K562 (cell line): ENCODE data around the gene INO80. TPM values are rescaled to one million over a fixed set of nuclear protein-coding genes. Genes with fewer than 3 reads are reported as not detected.

Source experiments
- ATAC-seq: fragments of 200-7000 bp; cut with Tn5 transposase; 3 replicates; pipeline ENCODE4 v1.9.1; 2020; ENCODE audit warnings: moderate library complexity
- BruUV-seq: library from RNA; stranded (reverse); fragments of 400-500 nt; replicated peaks from 2 replicates; lab custom pipeline; 2021; lab: Mats Ljungman, UMichigan
- CTCF ChIA-PET: fragments of 300-600 bp; formaldehyde crosslinking; extraction: SDS; loops from one replicate; lab custom pipeline; 2021; ENCODE audit warnings: low intra/inter-chr PET ratio; lab: Yijun Ruan, JAX
- POLR2A ChIA-PET: fragments of 300-600, 350-650 bp; sonication (Branson Sonifier 250); formaldehyde crosslinking; extraction: SDS; loops from one replicate; lab custom pipeline; 2021; ENCODE audit warnings: antibody characterized with exemption, inconsistent platforms; lab: Yijun Ruan, JAX
- DNase-seq, 4 experiments: peaks; one replicate each; pipeline versions ENCODE4 v3.0.0 to v3.0.0-alpha.2; 2011 to 2018; ENCODE audit warnings: low spot score in 3 of 4, mixed read lengths in 3 of 4; ENCODE audit errors: extremely low read depth in 1 of 4
- FAIRE-seq: peaks from 2 replicates; lab custom pipeline; 2011; peaks lifted over from hg19 to GRCh38; lab: Jason Lieb, UNC
- H2AFZ ChIP-seq: 2 replicates; pipeline ENCODE4 v1.6.0; 2011; ENCODE audit warnings: low read depth, low read length, control low read depth, inconsistent platforms
- H3K27ac ChIP-seq: fragments of 200-600 bp; 3 replicates; pipeline ENCODE4 v1.8.0; 2011; ENCODE audit warnings: low read depth, mild to moderate bottlenecking, control low read depth, inconsistent platforms, low read length, moderate library complexity, mixed read lengths; ENCODE audit errors: extremely low read depth
- H3K27me3 ChIP-seq, 2 experiments: fragments of 300-600 bp in 1 of 2; 2 replicates in 1 of 2; 3 replicates in 1 of 2; pipeline versions ENCODE4 v1.6.0 to v1.8.0; 2011; ENCODE audit warnings: inconsistent platforms in 2 of 2, low read length in 2 of 2, mild to moderate bottlenecking in 1 of 2, mixed read lengths in 1 of 2, moderate library complexity in 1 of 2; ENCODE audit not compliant: control insufficient read depth in 2 of 2, insufficient read depth in 2 of 2
- H3K36me3 ChIP-seq: fragments of 300-600 bp; 3 replicates; pipeline ENCODE4 v1.8.0; 2011; ENCODE audit warnings: mild to moderate bottlenecking, low read length, inconsistent platforms; ENCODE audit not compliant: control insufficient read depth, insufficient read depth
- H3K4me1 ChIP-seq, 2 experiments: fragments of 200-600 bp in 1 of 2; replicated peaks in 1 of 2; 2 replicates in 1 of 2; 3 replicates in 1 of 2; pipeline versions ENCODE4 v1.5.1 to v1.8.0; 2011; ENCODE audit warnings: inconsistent platforms in 2 of 2, low read length in 2 of 2, mild to moderate bottlenecking in 1 of 2, mixed read lengths in 1 of 2, moderate library complexity in 1 of 2; ENCODE audit not compliant: control insufficient read depth in 2 of 2, insufficient read depth in 2 of 2
- H3K4me2 ChIP-seq: 2 replicates; pipeline ENCODE4 v1.6.1; 2011; ENCODE audit warnings: low read length, control low read depth, inconsistent platforms, mixed read lengths; ENCODE audit not compliant: insufficient read depth
- H3K4me3 ChIP-seq: fragments of 200-600 bp; sonication (generic), shearing (Covaris generic); 2 replicates; pipeline ENCODE4 v1.5.1; 2016; ENCODE audit warnings: control low read depth, inconsistent platforms
- H3K79me2 ChIP-seq: fragments of 200-600 bp; 3 replicates; pipeline ENCODE4 v1.8.0; 2011; ENCODE audit warnings: low read length, inconsistent platforms; ENCODE audit not compliant: control insufficient read depth, insufficient read depth
- H3K9ac ChIP-seq, 2 experiments: 2 replicates each; pipeline versions ENCODE4 v1.6.0 to v1.6.1; 2011; ENCODE audit warnings: low read depth in 2 of 2, low read length in 2 of 2, control low read depth in 1 of 2, inconsistent platforms in 1 of 2, mild to moderate bottlenecking in 1 of 2, mixed read lengths in 1 of 2; ENCODE audit not compliant: insufficient read depth in 1 of 2
- H3K9me1 ChIP-seq: one replicate; pipeline ENCODE4 v1.6.0; 2011; ENCODE audit warnings: inconsistent platforms, mild to moderate bottlenecking, low read length, moderate library complexity; ENCODE audit not compliant: control insufficient read depth, insufficient read depth
- H3K9me3 ChIP-seq: replicated peaks from 2 replicates; pipeline ENCODE4 v1.5.1; 2011; ENCODE audit warnings: low read depth, low read length, inconsistent platforms; ENCODE audit not compliant: control insufficient read depth, insufficient read depth
- H4K20me1 ChIP-seq: replicated peaks from 2 replicates; pipeline ENCODE4 v1.6.1; 2011; ENCODE audit warnings: low read length, inconsistent platforms, mixed read lengths; ENCODE audit not compliant: control insufficient read depth, insufficient read depth
- ASH1L ChIP-seq: fragments of 450-650 bp; IDR thresholded peaks from 2 replicates; pipeline ENCODE4 v1.6.1; 2018; ENCODE audit warnings: borderline replicate concordance, mild to moderate bottlenecking, low read depth; ENCODE audit not compliant: partially characterized antibody
- BCL6 ChIP-seq: fragments of 250-450 bp; sonication (Bioruptor Pico); IDR thresholded peaks from 2 replicates; pipeline ENCODE4 v1.4.0; 2020
- CHD1 ChIP-seq: fragments of 200-600 bp; sonication (generic); IDR thresholded peaks from one replicate; pipeline ENCODE4 v1.6.1; 2012; ENCODE audit warnings: mild to moderate bottlenecking, moderate library complexity, low read length, inconsistent platforms
- E2F3 ChIP-seq: fragments of 250-450 bp; sonication (Bioruptor Pico); IDR thresholded peaks from 2 replicates; pipeline ENCODE4 v1.4.0; 2020; ENCODE audit warnings: mild to moderate bottlenecking
- FOXO4 ChIP-seq: fragments of 450-650 bp; formaldehyde crosslinking; IDR thresholded peaks from 2 replicates; pipeline ENCODE4 v1.4.0; 2020; ENCODE audit warnings: mild to moderate bottlenecking, moderate library complexity
- IRF1 ChIP-seq: sonication (generic); formaldehyde crosslinking; IDR thresholded peaks from 2 replicates; pipeline ENCODE4 v1.8.0; 2022; ENCODE audit warnings: missing genetic modification reagents, mild to moderate bottlenecking, borderline replicate concordance
- KAT8 ChIP-seq: fragments of 450-650 bp; IDR thresholded peaks from 2 replicates; pipeline ENCODE4 v1.6.1; 2016; ENCODE audit warnings: low read depth, mild to moderate bottlenecking
- MTA1 ChIP-seq: fragments of 450-650 bp; IDR thresholded peaks from 2 replicates; pipeline ENCODE4 v1.6.1; 2017; ENCODE audit warnings: borderline replicate concordance
- POLR2B ChIP-seq: fragments of 450-650 bp; IDR thresholded peaks from 2 replicates; pipeline ENCODE4 v1.6.1; 2018; ENCODE audit warnings: low read depth; ENCODE audit not compliant: partially characterized antibody
- RBM17 ChIP-seq: fragments of 200-400 bp; formaldehyde crosslinking; IDR thresholded peaks from 2 replicates; pipeline ENCODE4 v1.6.1; 2017; ENCODE audit warnings: low read depth, mild to moderate bottlenecking, low read length, borderline replicate concordance
- RUNX1 ChIP-seq: sonication (generic); IDR thresholded peaks from 2 replicates; pipeline ENCODE4 v1.6.1; 2016; ENCODE audit warnings: antibody characterized with exemption, low read depth
- SOX6 ChIP-seq: fragments of 450-650 bp; IDR thresholded peaks from 2 replicates; pipeline ENCODE4 v1.6.1; 2014; ENCODE audit warnings: mild to moderate bottlenecking
- ZBTB12 ChIP-seq: fragments of 250-450 bp; sonication (Bioruptor Pico); IDR thresholded peaks from 2 replicates; pipeline ENCODE4 v1.4.0; 2020
- ZKSCAN3 ChIP-seq: fragments of 250-450 bp; sonication (Bioruptor Pico); IDR thresholded peaks from 2 replicates; pipeline ENCODE4 v1.4.0; 2020
- ZMIZ1 ChIP-seq, 2 experiments: fragments of 150-350 bp in 1 of 2; IDR thresholded peaks; 2 replicates each; pipeline ENCODE4 v1.6.1; 2012 to 2016; ENCODE audit warnings: low read depth in 2 of 2, low read length in 2 of 2, mild to moderate bottlenecking in 1 of 2, moderate library complexity in 1 of 2
- ZNF263 ChIP-seq: sonication (generic); formaldehyde crosslinking; IDR thresholded peaks from 2 replicates; pipeline ENCODE4 v1.8.0; 2022; ENCODE audit warnings: mild to moderate bottlenecking, missing genetic modification reagents, borderline replicate concordance
- ZNF3 ChIP-seq: fragments of 250-450 bp; sonication (Bioruptor Pico); IDR thresholded peaks from 2 replicates; pipeline ENCODE4 v1.5.0; 2021; ENCODE audit warnings: mild to moderate bottlenecking, moderate library complexity
- ZNF324 ChIP-seq: fragments of 250-450 bp; sonication (Bioruptor Pico); IDR thresholded peaks from 2 replicates; pipeline ENCODE4 v1.4.0; 2020; ENCODE audit warnings: mild to moderate bottlenecking
- in situ Hi-C: fragments of 300-500 bp; cut with MboI; formaldehyde crosslinking; loops from 4 replicates; pipeline ENCODE4 v1.15.0; 2018; ENCODE audit warnings: inconsistent platforms, mixed read lengths
- intact Hi-C: fragments of 100-400 bp; cut with micrococcal nuclease; formaldehyde crosslinking; loops from 2 replicates; pipeline ENCODE4 v1.14.2; 2022
- polyA plus RNA-seq, 8 experiments: library from polyadenylated mRNA; depleted of rRNA in 4 of 8; stranded (reverse) in 5 of 8; unstranded in 3 of 8; fragments of >200 nt; fragmentation: Nextera tagmentation in 2 of 8; fragmentation: Illumina TruSeq in 1 of 8; extraction: Ambion mirVana in 2 of 8; extraction: Trizol in 1 of 8; gene quantifications; 2 replicates each; pipeline versions ENCODE4 v1.2.1 to v1.2.3, GENCODE V29; 2011 to 2014; ENCODE audit warnings: inconsistent platforms in 1 of 8, missing spikeins in 1 of 8
- total RNA-seq, 7 experiments: library from RNA; depleted of rRNA in 6 of 7; stranded (reverse); fragments of >200 nt in 6 of 7; fragmentation: Illumina TruSeq in 2 of 7; extraction: Trizol in 2 of 7; gene quantifications; 2 replicates each; pipeline versions ENCODE4 v1.2.1 to v1.2.3, GENCODE V29; 2011 to 2021; ENCODE audit warnings: low replicate concordance in 1 of 7

INO80 gene
- total and polyA plus RNA-seq, 9 of the 15 experiments (the other 6 are each of a cell fraction or from before 2014, with no cell fraction given) = 1.1 to 25.7 (median 19.9) TPM

- Histone ChIP-seq H3K4me3 (no peak overlapping the region), H3K79me2 (no peaks in the 10 kb centered on the region), H3K9me1 (no peaks in the 10 kb centered on the region), H3K4me1 (no peaks in the 10 kb centered on the region), H3K4me2 (no peak overlapping the region), H3K27me3 (no peaks in the 10 kb centered on the region), H3K36me3 (peaks cover 80% of the 10 kb centered on the region), H3K27ac (no peak overlapping the region), H4K20me1 (no peaks in the 10 kb centered on the region; the same call in 1 of the 2 replicates), H3K9ac (no peak overlapping the region), H3K9me3 (no peaks in the 10 kb centered on the region), H2AFZ (no peak overlapping the region)
- DNase-seq (no peak), FAIRE-seq (no peak), ATAC-seq (no peak)
- BruUV-seq = no TSS peak
- CTCF ChIA-PET = no interaction called here
- POLR2A ChIA-PET = no interaction called here
- in situ Hi-C loops = no loop called here
- intact Hi-C loops = no loop called here
- TF ChIP-seq ZNF263 (no peak), E2F3 (no peak), FOXO4 (no peak), POLR2B (no peak), CHD1 (no peak), ZMIZ1 (IDR thresholded peaks at IDR 0.05; ENCODE audit: low read depth in 2 of 2, low read length in 2 of 2) (no peak), IRF1 (CRISPR knock-in tag) (no peak), RUNX1 (no peak), ZNF324 (CRISPR knock-in tag) (no peak), SOX6 (no peak), BCL6 (no peak), KAT8 (no peak), RBM17 (no peak), MTA1 (no peak), ZNF3 (CRISPR knock-in tag) (no peak), ZBTB12 (CRISPR knock-in tag) (no peak), ASH1L (no peak), ZKSCAN3 (CRISPR knock-in tag) (no peak)
These were observed 126.0 kb downstream of the INO80 start for GRCh38 chr15:40990080-40990479.
